Common myeloid progenitor, CD34-positive (primary cell): ENCODE data around the gene RGPD3.
"Not testable (repeated sequence)": the region's sequence is repeated elsewhere in the genome, so short reads cannot be mapped to it uniquely, and the experiment has no call there.

ENCODE experiments used
- CTCF ChIA-PET: fragments of 350-600 bp; sonication (Branson Sonifier 250); formaldehyde crosslinking; loops from one replicate; lab custom pipeline; 2021; ENCODE audit warnings: antibody characterized with exemption; lab: Charles Lee
- POLR2A ChIA-PET: fragments of 350-600 bp; sonication (Branson Sonifier 250); formaldehyde crosslinking; loops from one replicate; lab custom pipeline; 2021; ENCODE audit warnings: antibody characterized with exemption; lab: Charles Lee
- DNase-seq, 3 donors: peaks; one replicate each; pipeline versions ENCODE4 v3.0.0 to v3.0.0-alpha.2; 2013
- H3K27ac ChIP-seq, 2 experiments: 1 replicate in 1 of 2; 2 replicates in 1 of 2; pipeline ENCODE4 v1.7.0; 2013; ENCODE audit warnings: inconsistent platforms in 2 of 2, low read length in 2 of 2, mild to moderate bottlenecking in 2 of 2, low read depth in 1 of 2, moderate library complexity in 1 of 2; ENCODE audit not compliant: severe bottlenecking in 2 of 2, insufficient read depth in 1 of 2, poor library complexity in 1 of 2
- H3K27me3 ChIP-seq, 5 experiments: replicated peaks in 2 of 5; 1 replicate in 3 of 5; 2 replicates in 2 of 5; pipeline versions ENCODE4 v1.6.1 to v1.7.0; 2013; ENCODE audit warnings: low read length in 4 of 5, mild to moderate bottlenecking in 2 of 5, moderate library complexity in 2 of 5, inconsistent platforms in 1 of 5; ENCODE audit not compliant: insufficient read depth in 5 of 5, control insufficient read depth in 4 of 5
- H3K36me3 ChIP-seq, 4 experiments: 1 replicate in 2 of 4; 2 replicates in 2 of 4; pipeline versions ENCODE4 v1.6.1 to v1.7.0; 2013; ENCODE audit warnings: low read length in 3 of 4, control low read depth in 1 of 4, mild to moderate bottlenecking in 1 of 4; ENCODE audit not compliant: control insufficient read depth in 4 of 4, insufficient read depth in 4 of 4
- H3K4me1 ChIP-seq, 4 experiments: 1 replicate in 3 of 4; 2 replicates in 1 of 4; pipeline versions ENCODE4 v1.6.1 to v1.7.1; 2013; ENCODE audit warnings: low read length in 3 of 4, mild to moderate bottlenecking in 3 of 4, control low read depth in 1 of 4, inconsistent platforms in 1 of 4, moderate library complexity in 1 of 4; ENCODE audit not compliant: control insufficient read depth in 4 of 4, insufficient read depth in 4 of 4; ENCODE audit errors: control extremely low read depth in 1 of 4
- H3K4me3 ChIP-seq, 7 experiments: 1 replicate in 4 of 7; 2 replicates in 3 of 7; pipeline versions ENCODE4 v1.5.1 to v1.7.0; 2013; ENCODE audit warnings: mild to moderate bottlenecking in 7 of 7, low read length in 6 of 7, moderate library complexity in 6 of 7, inconsistent platforms in 2 of 7, low read depth in 2 of 7, control low read depth in 1 of 7; ENCODE audit not compliant: insufficient read depth in 4 of 7, control insufficient read depth in 1 of 7; ENCODE audit errors: extremely low read depth in 1 of 7
- H3K9me3 ChIP-seq, 5 experiments: 1 replicate in 4 of 5; 2 replicates in 1 of 5; pipeline versions ENCODE4 v1.6.1 to v1.7.1; 2013; ENCODE audit warnings: low read length in 4 of 5, mild to moderate bottlenecking in 2 of 5, inconsistent platforms in 1 of 5, low read depth in 1 of 5, moderate library complexity in 1 of 5; ENCODE audit not compliant: control insufficient read depth in 4 of 5, insufficient read depth in 2 of 5; ENCODE audit errors: control extremely low read depth in 1 of 5
- WGBS: methylation state at CpG from one replicate; pipeline ENCODE4 v1.1.5; 2013; ENCODE audit not compliant: insufficient coverage; 5-methylcytosine and 5-hydroxymethylcytosine counted together

RGPD3 gene

DNA sequence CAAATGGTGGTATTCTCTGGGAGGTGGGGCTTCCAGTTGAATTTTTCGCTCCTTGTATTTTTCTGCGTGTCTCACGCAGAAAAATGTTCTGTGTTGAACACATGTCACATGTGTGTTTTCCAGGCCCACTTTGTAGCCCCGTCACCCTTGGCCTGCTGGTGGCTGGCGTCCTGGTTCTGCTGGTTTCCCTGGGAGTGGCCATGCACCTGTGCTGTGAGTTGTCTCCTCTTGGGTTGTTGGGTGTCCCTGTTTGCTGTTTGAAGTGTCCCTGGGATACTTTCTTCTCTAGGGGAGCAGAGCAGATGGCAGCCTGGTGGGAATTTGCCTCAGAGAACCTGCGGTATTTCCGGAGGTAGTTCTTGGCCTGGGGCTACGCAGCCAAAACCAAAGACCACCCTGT is 34.1 kb upstream of the RGPD3 start:
- H3K36me3 ChIP-seq, POLR2A ChIA-PET, H3K9me3 ChIP-seq, CTCF ChIA-PET, H3K4me3 ChIP-seq, DNase-seq, H3K27ac ChIP-seq, H3K4me1 ChIP-seq, H3K27me3 ChIP-seq: not testable (repeated sequence)
- 100% methylated on average over 2 of the region's 8 CpGs for WGBS

DNA sequence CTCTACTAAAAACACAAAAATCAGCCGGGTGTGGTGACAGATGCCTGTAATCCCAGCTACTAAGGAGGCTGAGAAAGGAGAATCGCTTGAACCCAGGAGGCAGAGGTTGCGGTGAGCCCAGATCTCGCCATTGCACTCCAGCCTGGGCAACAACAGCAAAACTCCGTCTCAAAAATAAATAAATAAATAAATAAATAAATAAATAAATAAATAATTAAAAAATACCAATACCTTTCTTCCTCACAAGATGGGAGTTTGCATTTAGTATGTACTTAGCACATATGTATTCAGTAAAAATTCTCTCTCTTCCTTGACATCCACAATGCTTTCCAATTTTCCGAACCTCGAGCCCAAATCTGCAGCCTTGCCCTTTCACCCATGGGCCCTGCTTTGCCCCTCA is 32.1 kb upstream of the RGPD3 start:
- whole genome bisulfite sequencing, result no CpG with 5 or more reads among the region's 7 CpGs
- POLR2A ChIA-PET, result not testable (repeated sequence)

DNA sequence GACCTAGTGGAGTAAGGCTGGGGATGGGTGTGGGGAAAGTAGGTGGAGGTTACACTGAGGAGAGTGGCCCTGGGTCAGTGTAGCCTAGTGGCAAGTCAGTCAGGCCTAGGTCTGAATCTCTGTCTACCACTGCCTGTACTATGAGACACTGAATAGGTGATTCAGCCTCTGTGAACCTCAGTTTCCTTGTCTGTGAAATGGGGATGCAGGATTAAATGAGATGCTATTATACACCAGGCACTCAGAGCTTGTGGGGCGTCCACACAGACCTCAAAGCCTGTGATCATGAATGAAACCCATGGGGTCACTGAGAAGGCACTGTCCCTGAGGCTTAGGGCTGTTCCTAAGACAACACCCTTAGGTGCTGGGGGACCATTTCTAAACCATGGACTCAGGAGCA is 30.3 kb upstream of the RGPD3 start:
- H3K27me3 ChIP-seq, POLR2A ChIA-PET, H3K27ac ChIP-seq, H3K36me3 ChIP-seq, H3K4me1 ChIP-seq, CTCF ChIA-PET, H3K9me3 ChIP-seq, H3K4me3 ChIP-seq, DNase-seq: not testable (repeated sequence)
- WGBS, result 100% methylated on average over 1 of the region's 1 CpG

More for the DNA sequence above, 32.1 kb upstream of the RGPD3 start:
- DNase-seq, H3K9me3 ChIP-seq, CTCF ChIA-PET, H3K4me3 ChIP-seq, H3K4me1 ChIP-seq, H3K27ac ChIP-seq, H3K36me3 ChIP-seq, H3K27me3 ChIP-seq: not testable (repeated sequence)

DNA sequence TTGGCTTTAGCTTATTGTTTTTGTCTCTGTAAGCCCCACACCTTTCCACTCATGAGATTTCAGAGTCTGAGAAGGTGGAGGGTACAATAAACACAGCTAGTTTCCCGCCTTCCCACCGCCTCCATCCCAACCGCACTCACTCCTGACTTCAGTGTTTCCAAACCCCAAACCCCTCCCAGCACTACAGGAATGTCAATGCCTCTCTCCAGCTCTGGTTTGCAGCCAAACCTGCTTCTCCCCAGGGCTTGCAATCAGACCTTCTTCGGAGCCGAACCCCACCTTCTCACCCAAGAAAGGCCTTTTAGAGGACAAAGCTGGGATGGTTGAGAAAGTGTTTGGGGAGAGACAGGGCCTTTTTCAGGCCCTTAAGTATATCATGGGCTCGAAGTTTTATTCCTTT is 24.7 kb upstream of the RGPD3 start:
- DNase-seq, H3K4me3 ChIP-seq, CTCF ChIA-PET, H3K9me3 ChIP-seq, H3K36me3 ChIP-seq, H3K27ac ChIP-seq, POLR2A ChIA-PET, H3K27me3 ChIP-seq, H3K4me1 ChIP-seq: not testable (repeated sequence)
- no CpG with 5 or more reads among the region's 6 CpGs for WGBS

DNA sequence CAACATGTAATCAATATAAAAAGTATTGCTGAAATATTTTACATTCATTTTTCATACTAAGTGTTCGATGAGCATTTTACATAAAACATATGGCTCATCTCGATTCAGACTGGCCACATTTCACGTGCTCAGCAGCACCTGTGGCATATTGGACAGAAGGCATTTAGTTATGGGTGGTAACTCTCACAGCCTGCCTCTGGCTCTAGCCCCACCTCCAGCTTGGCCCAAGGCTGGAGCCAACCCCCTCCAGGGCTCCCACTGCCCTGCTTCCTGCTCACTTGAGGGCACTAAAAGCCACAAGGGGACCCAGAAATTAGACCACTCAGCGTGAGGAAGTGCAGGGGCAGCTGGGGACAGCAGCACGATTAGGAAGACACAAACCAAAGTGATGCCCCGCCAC is 24.2 kb upstream of the RGPD3 start:
- CTCF ChIA-PET, H3K36me3 ChIP-seq, H3K27me3 ChIP-seq, H3K9me3 ChIP-seq, POLR2A ChIA-PET, H3K4me1 ChIP-seq, H3K27ac ChIP-seq, DNase-seq, H3K4me3 ChIP-seq: not testable (repeated sequence)
- 79% methylated on average over 4 of the region's 6 CpGs for WGBS

DNA sequence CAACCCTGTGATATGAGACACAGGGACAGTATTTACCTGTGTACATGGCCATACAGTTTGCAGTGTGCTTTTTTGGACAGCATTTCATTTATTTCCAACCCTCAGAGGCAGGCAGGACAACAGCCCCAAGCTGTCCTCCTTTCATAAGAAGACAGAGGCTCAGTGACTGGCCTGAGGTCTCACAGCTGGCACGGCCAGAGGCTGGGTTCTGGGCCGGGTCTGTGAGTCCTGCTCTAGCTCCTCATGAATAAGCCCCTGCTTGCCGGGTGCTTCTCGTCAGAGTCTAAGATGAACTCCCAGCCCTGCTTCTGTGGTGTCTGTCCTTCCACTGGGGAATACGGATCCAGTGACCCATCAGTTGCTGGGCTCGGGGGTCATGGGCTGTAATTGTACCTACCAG is 21.5 kb upstream of the RGPD3 start:
- H3K36me3 ChIP-seq, DNase-seq, H3K4me3 ChIP-seq, CTCF ChIA-PET, H3K9me3 ChIP-seq, H3K4me1 ChIP-seq, H3K27ac ChIP-seq, POLR2A ChIA-PET: not testable (repeated sequence)
- H3K27me3 ChIP-seq, result peaks cover 0 to 17% (median 5%) of the 10 kb centered on the region in 5 experiments
- 80% methylated on average over 3 of the region's 6 CpGs for WGBS

DNA sequence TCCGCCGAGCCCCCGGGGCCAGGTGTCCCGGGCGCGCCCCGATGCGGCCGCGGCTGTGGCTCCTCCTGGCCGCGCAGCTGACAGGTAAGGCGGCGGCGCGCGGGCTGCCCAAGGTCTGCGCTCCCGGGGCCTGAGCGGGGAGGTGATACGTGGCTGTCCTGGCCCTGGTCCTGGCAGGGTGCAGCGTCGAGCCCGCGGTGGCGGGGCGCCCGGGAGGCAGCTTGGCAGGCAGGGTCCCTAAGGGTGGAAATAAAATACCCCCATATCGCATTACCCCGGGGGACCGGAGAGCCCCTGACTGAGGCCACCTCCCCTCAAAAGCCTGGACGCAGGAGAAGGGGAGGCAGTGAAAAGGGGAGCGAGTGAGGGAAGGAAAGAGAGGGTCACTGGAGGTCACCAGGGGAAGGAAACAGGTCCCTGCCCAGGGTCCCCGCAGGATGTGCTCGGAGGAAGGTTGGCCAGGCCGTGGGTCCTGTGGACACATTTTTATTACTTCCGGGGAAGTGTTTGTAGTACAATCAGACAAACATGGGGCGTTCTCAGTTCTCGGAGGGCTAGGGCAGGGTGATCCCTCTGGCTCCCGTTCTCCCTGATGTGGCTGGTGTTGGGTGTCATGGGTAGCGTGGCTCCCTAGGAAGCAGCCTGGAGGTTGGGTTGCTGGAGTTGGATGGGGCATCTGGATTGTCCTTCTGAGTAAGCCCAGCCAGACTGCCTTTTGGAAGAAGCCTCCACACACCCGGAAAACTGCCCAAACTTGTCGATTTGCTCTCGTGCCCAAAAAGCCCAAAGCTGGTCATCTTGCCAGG is 19.4 kb upstream of the RGPD3 start:
- peak overlapping the region in 3 of 7 experiments; percentile 19 to 60 (median 32) for H3K4me3 ChIP-seq
- peak in 1 of 3 donors; percentile 28 for DNase-seq
- H3K27ac ChIP-seq, H3K36me3 ChIP-seq, H3K9me3 ChIP-seq, H3K4me1 ChIP-seq, CTCF ChIA-PET: not testable (repeated sequence)
- POLR2A ChIA-PET, result interaction anchor here (0.5 kb wide), 1 partner anchor 1065 kb away, joined by 3 read pairs; no protein-coding TSS in a partner anchor
- WGBS, result 18% methylated on average over 26 of the region's 44 CpGs
- peaks cover 0 to 17% (median 5%) of the 10 kb centered on the region in 5 experiments for H3K27me3 ChIP-seq
